ENCODE measurements around the gene DZANK1.

- TF ChIP-seq EZH2phosphoT487 (conservative IDR thresholded peaks at IDR 0.05; ENCODE audit: low read length) = no peak
- TF ChIP-seq CTCF (IDR thresholded peaks at IDR 0.05; ENCODE audit: insufficient read depth, low read length, poor library complexity, severe bottlenecking) = no peak
These were observed at the start of gene DZANK1, which contains the start of gene POLR3F for GRCh38 chr20:18466894-18467730.
